Measurements from ENCODE around the gene EGFLAM.
"Not testable (repeated sequence)": the region's sequence is repeated elsewhere in the genome, so short reads cannot be mapped to it uniquely, and the experiment has no call there.

Gene EGFLAM

GRCh38 chr5:38333181-38333580 lies 74.8 kb downstream of the EGFLAM start:
- DNase-seq: not testable (repeated sequence)

- DNase-seq: no peak
These were observed 80.1 kb downstream of the EGFLAM start for GRCh38 chr5:38338455-38338854.

DNA sequence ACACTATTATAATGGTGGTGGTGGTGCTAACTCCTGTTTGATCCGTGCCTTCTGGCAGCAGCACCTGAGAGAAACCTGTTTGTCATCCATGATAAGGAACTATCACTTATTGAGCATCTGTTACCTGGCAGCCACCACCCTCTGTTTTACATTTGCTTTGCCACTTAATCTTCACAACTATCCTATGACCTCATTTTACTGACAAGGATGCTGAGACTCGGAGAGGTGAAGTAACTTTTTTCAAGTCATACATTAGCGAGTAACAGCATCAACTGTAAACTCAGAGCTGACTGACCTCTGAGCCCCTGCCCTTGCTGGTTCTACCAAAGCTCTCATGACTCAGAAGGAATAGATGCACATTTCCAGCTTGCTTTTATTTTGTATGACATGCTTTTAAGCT lies 81.1 kb downstream of the EGFLAM start:
- no peak for DNase-seq

GRCh38 chr5:38341056-38341455 lies 82.7 kb downstream of the EGFLAM start:
- DNase-seq: no peak

DNA sequence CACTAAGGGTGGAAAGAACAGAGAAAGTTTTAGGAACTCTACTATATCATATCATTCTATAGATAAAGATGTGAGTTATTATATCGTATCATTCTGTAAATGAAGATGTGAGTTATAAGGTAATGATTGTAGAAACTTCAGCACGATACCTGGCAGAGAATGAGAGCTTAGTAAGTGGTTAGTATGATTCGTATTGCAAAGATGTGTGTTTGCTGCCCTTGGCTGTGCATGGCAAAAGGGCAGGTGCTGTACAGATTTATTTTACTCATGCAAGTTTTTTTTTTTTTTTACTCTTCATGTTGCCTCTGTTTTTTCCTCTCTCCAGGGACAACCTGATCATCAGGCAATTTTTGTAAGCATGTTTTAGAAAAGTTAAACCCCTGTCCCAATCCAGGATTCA lies 83.3 kb downstream of the EGFLAM start:
- no peak for DNase-seq

DNA sequence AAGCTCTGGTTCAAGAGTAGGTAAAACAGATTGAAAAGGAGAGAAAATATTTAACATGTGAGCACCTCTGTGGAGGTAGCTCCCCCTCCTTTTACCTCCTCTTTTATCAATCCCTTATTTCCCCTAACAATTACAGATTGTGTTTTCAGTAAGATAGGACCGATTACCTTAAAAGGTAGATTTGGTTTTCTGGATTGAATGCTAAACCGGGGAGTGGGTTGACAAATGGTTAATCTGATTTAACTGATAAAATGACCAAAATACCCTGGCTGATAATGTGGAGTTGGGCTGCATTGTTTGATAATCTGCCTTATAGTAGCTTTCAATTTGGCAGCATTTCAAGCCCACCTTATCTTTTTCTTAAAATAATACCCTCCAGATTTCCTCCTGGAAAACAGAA lies 83.9 kb downstream of the EGFLAM start:
- no peak for DNase-seq

- no peak for DNase-seq
These were observed 86.5 kb downstream of the EGFLAM start for GRCh38 chr5:38344891-38345290.

DNA sequence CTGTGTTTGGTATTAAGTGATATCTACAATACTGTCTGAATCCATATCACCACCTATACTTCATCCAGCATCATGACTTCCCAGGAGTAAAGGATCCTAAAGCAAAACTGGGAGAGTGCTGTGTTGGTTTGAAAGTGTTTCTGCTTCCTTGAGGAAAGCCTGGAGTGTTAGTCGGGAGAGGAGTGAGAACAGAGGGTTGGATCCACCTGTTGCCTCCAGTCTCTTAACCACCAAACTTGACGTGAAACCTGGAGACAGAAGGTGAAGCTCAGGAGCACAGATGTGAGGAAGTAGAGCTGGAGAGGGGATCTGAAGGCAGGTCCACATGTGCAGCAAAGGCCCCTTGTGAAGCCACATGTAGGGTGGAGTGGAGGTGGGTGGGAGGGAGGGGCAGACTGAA lies 88.2 kb downstream of the EGFLAM start:
- DNase-seq: no peak

DNA sequence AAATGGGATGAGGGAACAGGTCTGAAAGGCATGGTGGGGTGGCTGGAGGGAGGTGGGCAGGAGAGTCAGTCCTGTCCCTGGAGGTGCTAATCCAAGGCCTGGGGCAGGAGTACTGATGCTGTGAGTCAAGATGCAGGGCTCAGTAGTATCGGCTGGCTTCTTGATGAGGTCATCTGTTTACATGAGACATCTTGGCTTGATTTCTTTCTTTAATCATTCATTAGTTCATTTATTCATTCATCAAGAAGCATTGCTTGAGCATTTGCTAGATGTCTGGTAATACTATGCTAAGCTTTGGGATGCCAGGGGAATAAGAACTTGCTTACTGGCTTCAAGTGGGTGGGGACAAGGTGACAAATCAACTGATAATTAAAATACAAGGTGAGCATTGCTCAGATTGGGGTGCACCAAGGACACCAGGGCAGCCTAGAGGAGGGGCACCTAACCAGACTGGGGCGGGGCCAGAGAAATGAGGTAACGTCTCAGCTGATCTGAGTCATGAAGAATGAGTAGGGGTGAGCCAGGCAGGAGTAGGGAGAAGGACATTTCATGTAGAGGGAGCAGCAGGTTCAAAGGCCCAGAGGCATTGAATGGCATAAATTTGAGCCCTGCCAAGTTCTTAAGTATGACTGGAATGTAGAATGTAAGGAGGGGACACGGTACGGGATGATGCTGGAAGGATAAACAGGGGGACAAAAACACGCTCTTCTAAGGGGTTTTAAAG lies 88.8 kb downstream of the EGFLAM start:
- no peak for DNase-seq

- DNase-seq: no peak
These were observed 89.5 kb downstream of the EGFLAM start for GRCh38 chr5:38347896-38348295.

GRCh38 chr5:38360323-38361061 lies 102.1 kb downstream of the EGFLAM start:
- DNase-seq: no peak

DNA sequence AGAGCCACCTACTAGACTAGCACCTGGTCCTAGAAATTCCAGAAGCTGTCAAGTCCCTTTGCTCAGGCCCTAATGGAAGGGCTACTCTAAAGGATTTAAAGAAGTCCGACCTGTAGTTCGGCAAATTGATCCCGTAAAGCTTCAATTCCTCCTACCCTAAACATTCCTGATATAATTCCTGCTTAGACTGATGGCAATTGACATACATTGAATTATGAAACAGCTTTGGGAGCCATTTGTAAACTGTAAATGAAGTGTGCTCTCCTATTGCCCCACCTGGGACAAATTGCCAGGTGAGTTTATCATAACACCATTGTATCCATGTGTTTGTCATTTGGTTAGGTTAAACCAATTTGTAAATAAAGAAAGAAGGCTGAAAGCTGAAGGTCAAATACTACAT lies 104.4 kb downstream of the EGFLAM start:
- DNase-seq: no peak

GRCh38 chr5:38364825-38365224 lies 106.5 kb downstream of the EGFLAM start:
- DNase-seq: no peak

DNA sequence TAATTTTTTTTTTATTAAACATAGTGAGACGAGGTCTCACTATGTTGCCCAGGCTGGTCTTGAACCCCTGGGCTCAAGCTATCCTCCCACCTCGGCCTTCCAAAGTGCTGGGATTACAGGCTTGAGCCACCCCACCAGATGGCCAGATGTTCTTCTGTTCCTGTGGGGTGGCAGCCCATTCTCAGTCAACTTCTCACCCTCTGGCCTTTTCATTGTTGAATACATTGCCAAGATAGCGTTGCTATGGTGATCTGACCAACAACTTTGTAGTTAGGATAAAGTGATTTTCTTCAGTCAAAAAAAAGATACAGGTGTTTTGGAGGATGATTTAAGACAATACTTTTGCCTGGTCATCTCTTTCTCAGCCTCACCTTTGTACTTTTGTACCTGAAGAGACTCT lies 109.1 kb downstream of the EGFLAM start:
- no peak for DNase-seq

- DNase-seq: no peak
These were observed 109.6 kb downstream of the EGFLAM start for GRCh38 chr5:38367966-38368365.

DNA sequence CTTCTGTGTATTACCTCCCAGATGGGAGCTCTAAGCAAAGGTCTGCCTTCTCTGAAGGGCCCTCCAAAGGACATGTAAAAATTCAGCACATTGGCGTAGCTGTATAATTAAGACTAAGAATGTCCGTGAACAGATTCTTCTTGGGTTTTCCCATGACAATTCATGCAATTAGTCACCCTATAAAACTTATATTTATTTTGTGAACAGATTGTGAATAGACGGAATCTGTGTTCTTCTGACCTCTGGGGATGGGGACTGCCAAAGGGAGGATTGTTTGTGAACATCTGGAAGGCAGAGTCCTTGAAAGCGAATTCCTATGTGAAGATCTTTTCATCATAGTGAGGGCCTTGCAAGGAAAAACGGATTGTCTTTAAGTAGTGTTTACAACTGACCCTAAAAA lies 111.3 kb downstream of the EGFLAM start:
- no peak for DNase-seq

DNA sequence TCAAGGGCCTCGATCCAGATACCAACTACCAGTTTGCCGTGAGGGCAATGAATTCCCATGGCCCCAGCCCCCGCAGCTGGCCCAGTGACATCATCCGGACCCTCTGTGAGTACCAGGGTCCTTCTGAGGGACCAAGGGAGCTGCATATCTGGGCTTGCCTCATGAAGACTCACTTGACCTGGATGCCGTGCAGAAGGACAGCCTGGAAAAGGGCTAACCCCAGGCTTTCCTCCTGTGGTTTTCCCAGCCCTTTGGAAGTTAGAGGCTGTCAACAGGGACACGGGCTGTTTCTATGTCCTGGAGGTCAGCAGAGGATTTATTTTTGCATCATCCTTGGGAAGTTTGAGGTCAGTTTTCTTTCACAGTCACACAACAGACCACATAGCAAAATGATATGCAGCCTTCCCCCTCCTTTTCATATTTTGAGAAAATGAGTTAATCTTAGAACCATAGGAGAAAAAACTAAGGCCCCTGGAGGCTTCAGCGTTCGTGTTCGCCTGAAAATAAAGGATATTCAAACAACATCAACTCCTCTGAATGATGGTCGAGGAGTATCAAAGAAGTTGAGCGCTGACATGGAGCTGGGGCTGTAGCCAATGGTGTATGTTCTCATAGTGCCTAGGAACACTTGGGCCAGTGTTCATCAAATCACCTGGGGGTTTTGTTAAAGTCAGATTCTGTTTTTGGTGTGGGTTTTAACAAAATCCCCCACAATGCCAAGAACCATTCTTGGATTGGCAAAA lies 112.2 kb downstream of the EGFLAM start:
- no peak for DNase-seq

DNA sequence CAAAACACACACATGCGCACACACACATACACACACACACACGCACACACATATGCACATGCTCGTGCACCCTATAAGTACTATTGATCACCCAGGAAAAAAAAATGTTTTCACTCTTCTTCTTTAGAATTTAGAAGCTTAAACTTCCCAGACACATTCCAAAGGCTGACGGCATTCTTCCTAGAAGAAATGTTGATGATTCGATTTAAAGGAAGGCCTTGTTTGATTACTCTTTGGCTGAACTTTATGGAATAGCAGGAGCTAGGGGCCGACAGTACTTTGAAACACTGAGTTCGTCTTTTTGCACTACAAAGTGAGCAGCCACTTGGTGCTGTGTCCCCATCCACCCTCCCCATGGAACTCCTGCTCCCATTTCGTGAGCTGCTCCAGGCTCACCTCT lies 113.2 kb downstream of the EGFLAM start:
- DNase-seq: no peak

GRCh38 chr5:38373743-38374142 lies 115.4 kb downstream of the EGFLAM start:
- DNase-seq: no peak

- DNase-seq: no peak
These were observed 117.1 kb downstream of the EGFLAM start for GRCh38 chr5:38375423-38375822.

DNA sequence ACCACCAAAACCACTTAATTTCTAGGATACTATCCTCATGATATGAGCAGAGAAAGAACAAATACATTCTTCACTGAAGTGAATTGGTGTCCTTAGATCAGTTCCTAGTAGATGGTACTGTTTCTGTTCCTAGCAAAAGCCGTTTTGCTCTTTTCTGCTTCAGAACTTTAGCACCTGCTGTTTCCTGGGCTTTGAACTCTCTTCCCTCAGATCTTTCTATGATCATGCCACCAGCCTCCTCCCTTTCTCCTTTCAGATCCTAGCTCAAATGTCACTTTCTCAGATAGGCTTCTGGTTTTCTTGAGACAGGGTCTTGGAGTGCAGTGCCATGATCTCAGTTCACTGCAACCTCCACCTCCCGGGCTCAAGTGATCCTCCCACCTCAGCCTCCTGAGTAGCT lies 118.0 kb downstream of the EGFLAM start:
- no peak for DNase-seq

- DNase-seq: no peak
These were observed 120.2 kb downstream of the EGFLAM start for GRCh38 chr5:38378579-38378978.

DNA sequence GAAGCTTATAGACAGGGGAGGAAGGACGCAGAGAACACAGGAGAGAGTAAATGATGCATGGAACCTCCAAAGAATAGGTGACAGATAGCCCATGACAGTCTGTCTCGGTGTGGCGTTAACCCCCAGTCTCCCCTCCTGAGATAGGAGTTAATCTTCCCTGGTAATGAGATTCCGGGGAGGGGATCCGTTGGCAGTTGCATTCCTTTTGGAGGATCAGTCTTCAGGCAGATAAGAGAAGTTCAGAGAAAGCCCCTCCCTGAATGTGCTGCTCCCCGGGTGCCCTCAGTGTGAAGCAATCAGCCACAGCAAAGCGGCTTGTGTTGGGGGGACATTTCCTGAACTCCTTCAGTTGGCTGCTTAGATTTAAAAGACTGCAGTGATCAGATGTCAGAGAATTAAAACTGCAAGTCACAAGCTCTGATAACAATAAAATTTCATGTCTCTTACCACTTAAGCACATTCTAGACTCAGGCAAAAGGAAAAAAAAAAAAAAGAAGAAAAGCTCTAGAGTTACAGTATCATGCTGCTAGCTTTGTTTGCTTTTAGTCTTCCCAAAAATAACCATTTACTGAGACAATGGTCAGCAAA lies 121.1 kb downstream of the EGFLAM start:
- no peak for DNase-seq

DNA sequence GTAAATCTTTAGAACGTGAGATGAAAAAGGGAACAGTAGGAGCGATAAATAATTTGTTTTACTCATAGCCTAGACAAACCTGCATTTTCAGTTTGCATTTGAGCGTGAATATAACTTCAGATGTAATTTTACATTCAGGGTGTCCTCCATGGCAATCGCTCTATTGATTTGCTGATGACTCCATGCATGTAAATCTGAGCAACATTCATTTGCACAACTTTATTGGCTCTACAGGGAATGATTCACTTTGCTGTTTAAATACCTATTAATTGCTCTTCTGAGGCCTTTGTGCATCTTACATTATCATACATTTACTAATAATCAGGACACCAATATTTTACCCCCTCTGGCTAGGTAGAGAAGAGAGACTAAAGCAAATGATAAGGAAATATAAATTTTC lies 122.2 kb downstream of the EGFLAM start:
- no peak for DNase-seq

All from left hindlimb (tissue), 1 donor.